Lower leg skin (tissue), 4 donors: Measurements from ENCODE around the gene FGF16. TPM values are rescaled to one million over a fixed set of nuclear protein-coding genes. Genes with fewer than 3 reads are reported as not detected.

Experiments
- DNase-seq, 2 donors: peaks; one replicate each; pipeline ENCODE4 v3.0.0-alpha.2; 2019; ENCODE audit warnings: low spot score in 2 of 2
- H3K4me3 ChIP-seq: fragments of 200-600 bp; sonication (generic); 2 replicates; pipeline ENCODE4 v1.5.1; 2017; ENCODE audit warnings: mild to moderate bottlenecking, low read depth; ENCODE audit not compliant: poor library complexity, severe bottlenecking
- POLR2A ChIP-seq, 2 donors: fragments of 450-650 bp; IDR thresholded peaks; one replicate each; pipeline ENCODE4 v1.6.1; 2016 to 2017; ENCODE audit warnings: antibody characterized with exemption in 2 of 2, mild to moderate bottlenecking in 1 of 2, moderate library complexity in 1 of 2
- WGBS, 2 donors: methylation state at CpG; one replicate each; pipeline ENCODE4 v1.1.5; 2018; 5-methylcytosine and 5-hydroxymethylcytosine counted together
- intact Hi-C: fragments of 100-400 bp; cut with DNase I; formaldehyde crosslinking; loops from one replicate; pipeline ENCODE4 v1.15.0; 2023; ENCODE audit warnings: low total_unique reads
- total RNA-seq, 4 donors: library from RNA; depleted of rRNA; stranded (reverse); fragments of >200 nt; gene quantifications; one replicate each; pipeline ENCODE4 v1.1.0, GENCODE V29; 2016
- TF ChIP-seq, protein P1 (sequence below), 3 donors: fragments of 450-650 bp; IDR thresholded peaks; one replicate each; pipeline ENCODE4 v1.5.1; 2016; ENCODE audit warnings: antibody characterized with exemption in 3 of 3, mild to moderate bottlenecking in 3 of 3, moderate library complexity in 2 of 3

Gene FGF16
- total RNA-seq, 4 donors from 2014 or later = 0.15 TPM; not detected in 3

DNA sequence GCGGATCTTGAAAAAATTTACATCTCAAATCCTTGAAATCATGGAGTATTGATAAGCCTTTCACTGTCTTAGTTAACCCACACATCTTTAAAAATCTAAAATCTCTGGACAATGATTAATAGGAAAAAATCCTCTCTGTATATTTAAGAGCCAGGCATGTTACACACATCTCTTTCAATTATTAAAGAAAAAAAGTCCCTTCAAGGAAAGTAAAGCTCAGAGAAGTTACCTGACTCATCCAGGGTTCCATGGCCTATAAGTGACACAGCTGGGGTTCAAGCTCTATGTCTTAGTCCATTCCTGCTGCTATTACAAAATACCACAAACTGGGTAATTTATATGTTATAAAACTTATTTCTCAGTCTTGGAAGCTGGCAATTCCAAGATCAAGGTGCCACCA is 14.2 kb upstream of the FGF16 start:
- no peak overlapping the region for H3K4me3 ChIP-seq
- DNase-seq = no peak
- no peak for TF ChIP-seq POLR2A (IDR thresholded peaks at IDR 0.05)
- TF ChIP-seq, protein P1, sequence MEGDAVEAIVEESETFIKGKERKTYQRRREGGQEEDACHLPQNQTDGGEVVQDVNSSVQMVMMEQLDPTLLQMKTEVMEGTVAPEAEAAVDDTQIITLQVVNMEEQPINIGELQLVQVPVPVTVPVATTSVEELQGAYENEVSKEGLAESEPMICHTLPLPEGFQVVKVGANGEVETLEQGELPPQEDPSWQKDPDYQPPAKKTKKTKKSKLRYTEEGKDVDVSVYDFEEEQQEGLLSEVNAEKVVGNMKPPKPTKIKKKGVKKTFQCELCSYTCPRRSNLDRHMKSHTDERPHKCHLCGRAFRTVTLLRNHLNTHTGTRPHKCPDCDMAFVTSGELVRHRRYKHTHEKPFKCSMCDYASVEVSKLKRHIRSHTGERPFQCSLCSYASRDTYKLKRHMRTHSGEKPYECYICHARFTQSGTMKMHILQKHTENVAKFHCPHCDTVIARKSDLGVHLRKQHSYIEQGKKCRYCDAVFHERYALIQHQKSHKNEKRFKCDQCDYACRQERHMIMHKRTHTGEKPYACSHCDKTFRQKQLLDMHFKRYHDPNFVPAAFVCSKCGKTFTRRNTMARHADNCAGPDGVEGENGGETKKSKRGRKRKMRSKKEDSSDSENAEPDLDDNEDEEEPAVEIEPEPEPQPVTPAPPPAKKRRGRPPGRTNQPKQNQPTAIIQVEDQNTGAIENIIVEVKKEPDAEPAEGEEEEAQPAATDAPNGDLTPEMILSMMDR (IDR thresholded peaks at IDR 0.05) = no peak
- intact Hi-C loops = no loop called here
- WGBS, 2 donors = 83 to 100% methylated on average over 1 of the region's 1 CpG

DNA sequence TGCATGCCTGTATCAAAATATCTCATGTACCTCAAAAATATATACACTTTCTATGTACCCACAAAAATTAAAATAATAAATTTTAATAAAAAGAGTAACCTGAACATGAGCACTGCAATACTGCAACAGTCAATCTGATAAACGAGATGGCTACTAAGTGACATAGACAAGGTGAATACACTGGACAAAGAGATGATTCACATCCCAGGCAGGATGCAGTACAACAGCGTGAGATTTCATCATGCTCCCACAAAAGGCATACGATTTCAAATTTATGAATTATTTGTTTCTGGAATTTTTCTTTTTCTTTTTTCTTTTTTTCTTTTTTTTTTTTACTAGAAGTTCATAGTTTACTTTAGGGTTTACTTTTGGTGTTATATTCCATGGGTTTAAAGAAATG is 12.2 kb upstream of the FGF16 start:
- intact Hi-C loops = no loop called here
- 82 to 86% methylated on average over 3 of the region's 3 CpGs for WGBS, 2 donors
- H3K4me3 ChIP-seq = no peak overlapping the region
- no peak for DNase-seq
- TF ChIP-seq, protein P1 (IDR thresholded peaks at IDR 0.05) = no peak
- TF ChIP-seq POLR2A (IDR thresholded peaks at IDR 0.05) = no peak

DNA sequence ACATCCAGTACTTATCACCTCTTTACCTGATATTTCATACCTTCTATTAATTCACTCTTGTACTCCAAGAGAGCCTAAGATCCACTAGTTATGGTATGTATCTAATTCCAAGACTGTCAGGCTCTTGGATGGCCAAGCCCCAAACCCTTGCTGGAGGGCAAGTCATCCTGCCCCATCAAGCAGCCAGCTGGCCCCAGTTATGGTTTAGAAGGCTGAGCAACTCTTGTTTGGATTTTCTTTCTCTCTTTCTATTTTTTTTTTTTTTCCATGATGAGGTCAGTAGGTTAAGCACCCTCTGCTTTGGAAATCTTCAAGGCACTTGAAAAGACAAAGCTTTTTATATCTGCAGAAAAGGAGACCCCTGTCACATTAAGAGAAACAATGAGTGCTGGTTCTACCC is 10.9 kb upstream of the FGF16 start:
- no peak for TF ChIP-seq POLR2A (IDR thresholded peaks at IDR 0.05)
- TF ChIP-seq, protein P1 (IDR thresholded peaks at IDR 0.05) = no peak
- H3K4me3 ChIP-seq = no peak overlapping the region
- intact Hi-C loops = no loop called here
- DNase-seq = no peak

DNA sequence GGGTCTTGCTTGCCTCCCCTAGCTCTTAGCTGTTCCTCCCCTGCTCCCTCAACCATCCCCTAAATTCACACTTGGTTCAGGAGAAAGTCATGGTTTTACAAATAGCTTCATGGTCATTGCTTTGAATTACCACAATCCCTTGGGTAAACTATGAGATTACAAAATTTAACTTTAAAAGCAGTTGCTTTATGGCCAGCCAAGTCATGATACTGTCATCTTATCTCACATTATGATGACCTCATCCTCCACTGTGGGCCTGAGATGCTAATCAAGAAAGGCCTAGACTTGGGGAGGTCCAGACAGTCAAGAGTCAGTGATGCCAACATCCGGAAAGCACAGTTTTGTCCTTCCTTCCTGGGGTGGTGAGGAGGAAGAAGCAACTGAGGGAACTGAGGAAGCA is 10.5 kb upstream of the FGF16 start:
- no peak for TF ChIP-seq POLR2A (IDR thresholded peaks at IDR 0.05)
- TF ChIP-seq, protein P1 (IDR thresholded peaks at IDR 0.05) = no peak
- intact Hi-C loops = no loop called here
- DNase-seq = no peak
- H3K4me3 ChIP-seq = no peak overlapping the region
- 90 to 100% methylated on average over 1 of the region's 1 CpG for WGBS, 2 donors

DNA sequence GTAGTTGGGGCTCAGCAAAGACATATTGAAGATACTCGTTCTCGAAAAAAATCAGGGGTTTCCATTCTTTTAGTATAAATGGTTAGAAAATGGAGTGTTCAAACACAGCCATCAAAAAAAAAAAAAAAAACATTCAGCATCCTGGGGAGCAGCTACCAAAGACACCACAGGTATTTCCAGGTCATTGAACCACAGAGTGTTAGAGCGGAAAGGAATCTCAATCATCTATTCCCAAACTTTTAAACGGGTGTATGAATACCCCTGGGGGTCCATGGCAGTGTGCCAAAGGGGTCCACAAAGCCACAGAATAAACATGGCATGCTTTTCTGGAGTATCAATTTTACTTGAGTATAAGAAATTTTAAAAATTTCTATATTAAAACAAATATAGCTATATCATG is 6.9 kb upstream of the FGF16 start:
- no peak for DNase-seq
- TF ChIP-seq, protein P1 (IDR thresholded peaks at IDR 0.05) = no peak
- TF ChIP-seq POLR2A (IDR thresholded peaks at IDR 0.05) = no peak
- no peak overlapping the region for H3K4me3 ChIP-seq
- intact Hi-C loops = no loop called here
- WGBS, 2 donors = 66 to 74% methylated on average over 4 of the region's 4 CpGs

DNA sequence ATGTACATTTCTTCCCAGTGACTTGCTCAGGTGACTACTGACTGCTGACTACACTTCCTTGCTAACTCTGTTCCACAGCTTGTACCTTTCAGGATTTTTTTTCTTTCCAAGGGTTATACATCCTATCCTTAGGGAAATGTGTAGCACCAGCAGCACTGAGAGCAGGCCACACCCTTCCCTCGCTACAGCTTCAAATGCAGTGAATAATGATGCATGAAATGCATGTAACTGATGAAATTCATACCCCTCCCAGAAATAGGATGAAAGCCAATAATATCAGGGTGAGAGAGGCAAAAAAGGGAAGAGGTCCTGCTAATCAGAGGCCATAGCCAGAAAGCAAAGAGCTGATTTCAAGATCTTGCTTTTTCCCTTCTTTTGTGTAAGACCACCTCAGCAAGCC is 6.2 kb upstream of the FGF16 start:
- intact Hi-C loops = no loop called here
- DNase-seq = no peak
- no peak overlapping the region for H3K4me3 ChIP-seq
- TF ChIP-seq, protein P1 (IDR thresholded peaks at IDR 0.05) = no peak
- TF ChIP-seq POLR2A (IDR thresholded peaks at IDR 0.05) = no peak
- 65 to 75% methylated on average over 1 of the region's 1 CpG for WGBS, 2 donors
